GM12872 (cell line): ENCODE measurements around the gene FOXC2.

Source experiments
- CTCF ChIP-seq: IDR thresholded peaks from 3 replicates; pipeline ENCODE4 v1.5.1; 2011; ENCODE audit warnings: low read depth, mild to moderate bottlenecking, low read length, moderate library complexity; ENCODE audit not compliant: insufficient read depth

Gene FOXC2

GRCh38 chr16:86529160-86529559 is 37.5 kb upstream of the FOXC2 start:
- TF ChIP-seq CTCF = no peak

- no peak for TF ChIP-seq CTCF
Measured at GRCh38 chr16:86530251-86531190, 36.1 kb upstream of the FOXC2 start.

GRCh38 chr16:86531191-86531545 is 35.5 kb upstream of the FOXC2 start:
- TF ChIP-seq CTCF = no peak

- no peak for TF ChIP-seq CTCF
Measured at GRCh38 chr16:86531641-86532525, 34.7 kb upstream of the FOXC2 start.

- TF ChIP-seq CTCF = no peak
Measured at GRCh38 chr16:86532526-86532815, 34.2 kb upstream of the FOXC2 start.

- TF ChIP-seq CTCF = no peak
Measured at GRCh38 chr16:86533076-86533475, 33.6 kb upstream of the FOXC2 start.

- TF ChIP-seq CTCF = no peak
Measured at GRCh38 chr16:86533767-86534351, 32.8 kb upstream of the FOXC2 start.
